Endothelial cell of umbilical vein (primary cell): ENCODE measurements around the gene SASH3. TPM values are rescaled to one million over a fixed set of nuclear protein-coding genes. Genes with fewer than 3 reads are reported as not detected.

Experiments
- BruUV-seq: library from RNA; stranded (reverse); fragments of 400-500 nt; replicated peaks from 2 replicates; lab custom pipeline; 2021; lab: Mats Ljungman, UMichigan
- CTCF ChIA-PET: fragments of 300-600, 350-600 bp; sonication (Branson Sonifier 250); formaldehyde crosslinking; loops from one replicate; lab custom pipeline; 2021; ENCODE audit warnings: antibody characterized with exemption, inconsistent platforms; lab: Charles Lee
- POLR2A ChIA-PET: fragments of 300-600, 350-600 bp; sonication (Branson Sonifier 250); formaldehyde crosslinking; loops from one replicate; lab custom pipeline; 2021; ENCODE audit warnings: antibody characterized with exemption, inconsistent platforms; lab: Charles Lee
- DNase-seq: peaks from one replicate; pipeline ENCODE4 v3.0.0-alpha.2; 2011; ENCODE audit warnings: low read depth, low spot score
- FAIRE-seq: peaks from 2 replicates; lab custom pipeline; 2011; peaks lifted over from hg19 to GRCh38; lab: Jason Lieb, UNC
- H2AFZ ChIP-seq: 2 replicates; pipeline ENCODE4 v1.6.0; 2012; ENCODE audit warnings: low read depth, low read length, control low read depth, inconsistent platforms
- H3K27ac ChIP-seq: 2 replicates; pipeline ENCODE4 v1.5.1; 2011; ENCODE audit warnings: low read depth, mild to moderate bottlenecking, control low read depth, low read length, moderate library complexity; ENCODE audit not compliant: insufficient read depth
- H3K27me3 ChIP-seq, 2 experiments: 2 replicates each; pipeline versions ENCODE4 v1.6.0 to v1.6.1; 2011; ENCODE audit warnings: low read length in 2 of 2, mixed read lengths in 1 of 2; ENCODE audit not compliant: control insufficient read depth in 2 of 2, insufficient read depth in 2 of 2
- H3K36me3 ChIP-seq, 2 experiments: 2 replicates in 1 of 2; 3 replicates in 1 of 2; pipeline ENCODE4 v1.5.1; 2011; ENCODE audit warnings: low read length in 2 of 2, mild to moderate bottlenecking in 1 of 2, moderate library complexity in 1 of 2; ENCODE audit not compliant: control insufficient read depth in 2 of 2, insufficient read depth in 2 of 2; ENCODE audit errors: extremely low read depth in 1 of 2
- H3K4me1 ChIP-seq: 3 replicates; pipeline ENCODE4 v1.5.1; 2011; ENCODE audit warnings: mild to moderate bottlenecking, low read length; ENCODE audit not compliant: control insufficient read depth, insufficient read depth; ENCODE audit errors: extremely low read depth
- H3K4me2 ChIP-seq: 2 replicates; pipeline ENCODE4 v1.6.1; 2011; ENCODE audit warnings: low read length, control low read depth, mixed read lengths; ENCODE audit not compliant: insufficient read depth
- H3K4me3 ChIP-seq, 3 experiments: fragments of 200-600 bp in 1 of 3; sonication (generic), shearing (Covaris generic) in 1 of 3; replicated peaks in 1 of 3; 2 replicates each; pipeline ENCODE4 v1.5.1; 2011 to 2016; ENCODE audit warnings: control low read depth in 3 of 3, low read length in 3 of 3, mild to moderate bottlenecking in 2 of 3, inconsistent platforms in 1 of 3, low read depth in 1 of 3, moderate library complexity in 1 of 3; ENCODE audit not compliant: insufficient read depth in 1 of 3
- H3K79me2 ChIP-seq: 2 replicates; pipeline ENCODE4 v1.6.0; 2012; ENCODE audit warnings: low read length, inconsistent platforms; ENCODE audit not compliant: control insufficient read depth, insufficient read depth
- H3K9ac ChIP-seq: replicated peaks from 2 replicates; pipeline ENCODE3; 2011; ENCODE audit warnings: low read length, control low read depth; ENCODE audit not compliant: insufficient read depth; ENCODE audit errors: extremely low read depth
- H3K9me1 ChIP-seq: replicated peaks from 3 replicates; pipeline ENCODE4 v1.6.0; 2011; ENCODE audit warnings: mild to moderate bottlenecking, low read length; ENCODE audit not compliant: control insufficient read depth, insufficient read depth; ENCODE audit errors: extremely low read depth
- H3K9me3 ChIP-seq: replicated peaks from 2 replicates; pipeline ENCODE4 v1.5.1; 2012; ENCODE audit warnings: low read length, inconsistent platforms; ENCODE audit not compliant: control insufficient read depth, insufficient read depth
- H4K20me1 ChIP-seq: replicated peaks from 2 replicates; pipeline ENCODE3; 2011; ENCODE audit warnings: mild to moderate bottlenecking, low read length; ENCODE audit not compliant: control insufficient read depth, insufficient read depth; ENCODE audit errors: extremely low read depth
- CTCF ChIP-seq, 2 donors: IDR thresholded peaks; 1 replicate in 1 of 2; 2 replicates in 1 of 2; pipeline ENCODE4 v1.5.1; 2011; ENCODE audit warnings: low read length in 2 of 2, mild to moderate bottlenecking in 2 of 2, moderate library complexity in 2 of 2, control low read depth in 1 of 2, inconsistent platforms in 1 of 2, low read depth in 1 of 2; ENCODE audit not compliant: insufficient read depth in 1 of 2; ENCODE audit errors: extremely low read depth in 1 of 2
- EZH2 ChIP-seq: IDR thresholded peaks from 2 replicates; pipeline ENCODE4 v1.6.1; 2012; ENCODE audit warnings: borderline replicate concordance, low read depth, mild to moderate bottlenecking, moderate library complexity, low read length, inconsistent platforms; ENCODE audit not compliant: severe bottlenecking
- FOS ChIP-seq: IDR thresholded peaks from 2 replicates; pipeline ENCODE4 v1.6.1; 2011; ENCODE audit warnings: mild to moderate bottlenecking, low read length, moderate library complexity, borderline replicate concordance; ENCODE audit not compliant: insufficient read depth
- GATA2 ChIP-seq: IDR thresholded peaks from 2 replicates; pipeline ENCODE4 v1.7.0; 2011; ENCODE audit warnings: low read depth, mild to moderate bottlenecking, moderate library complexity, mixed read lengths, low read length; ENCODE audit not compliant: insufficient read length, insufficient read depth
- JUN ChIP-seq: IDR thresholded peaks from 2 replicates; pipeline ENCODE4 v1.6.1; 2011; ENCODE audit warnings: borderline replicate concordance, low read depth; ENCODE audit not compliant: insufficient read length, insufficient read depth
- MYC ChIP-seq: IDR thresholded peaks from one replicate; pipeline ENCODE4 v1.6.1; 2011; ENCODE audit warnings: mild to moderate bottlenecking, low read depth, low read length
- POLR2A ChIP-seq: IDR thresholded peaks from 2 replicates; pipeline ENCODE4 v1.6.1; 2012; ENCODE audit warnings: low read depth, mild to moderate bottlenecking, control low read depth, low read length
- POLR2AphosphoS5 ChIP-seq: IDR thresholded peaks from 2 replicates; pipeline ENCODE4 v1.6.1; 2012; ENCODE audit warnings: low read depth, mild to moderate bottlenecking, control low read depth, low read length, moderate library complexity; ENCODE audit not compliant: insufficient read depth
- dilution Hi-C: fragments of 300-500 bp; cut with MboI; formaldehyde crosslinking; loops from one replicate; pipeline ENCODE4 v1.15.0; 2019; ENCODE audit warnings: low sequenced_read_pairs; ENCODE audit not compliant: extremely low pct_ligation_motif_present
- intact Hi-C: fragments of 100-400 bp; cut with micrococcal nuclease; formaldehyde crosslinking; loops from one replicate; pipeline ENCODE4 v1.10.0; 2022
- polyA plus RNA-seq, 4 experiments: library from polyadenylated mRNA; depleted of rRNA in 3 of 4; stranded (reverse) in 3 of 4; unstranded in 1 of 4; fragments of >200 nt; gene quantifications; 2 replicates each; pipeline versions ENCODE4 v1.2.1 to v1.2.3, GENCODE V29; 2011 to 2012; ENCODE audit warnings: missing spikeins in 1 of 4
- total RNA-seq: library from RNA; stranded (reverse); gene quantifications from 2 replicates; pipeline ENCODE4 v1.2.3, GENCODE V29; 2021
- TF ChIP-seq, protein P1 (sequence below): IDR thresholded peaks from 2 replicates; pipeline ENCODE4 v1.6.1; 2011; ENCODE audit not compliant: insufficient read depth, insufficient read length

Gene SASH3
- total and polyA plus RNA-seq, 2 donors (not counting 3 experiments of a cell fraction or from before 2014, with no cell fraction given) = not detected

DNA sequence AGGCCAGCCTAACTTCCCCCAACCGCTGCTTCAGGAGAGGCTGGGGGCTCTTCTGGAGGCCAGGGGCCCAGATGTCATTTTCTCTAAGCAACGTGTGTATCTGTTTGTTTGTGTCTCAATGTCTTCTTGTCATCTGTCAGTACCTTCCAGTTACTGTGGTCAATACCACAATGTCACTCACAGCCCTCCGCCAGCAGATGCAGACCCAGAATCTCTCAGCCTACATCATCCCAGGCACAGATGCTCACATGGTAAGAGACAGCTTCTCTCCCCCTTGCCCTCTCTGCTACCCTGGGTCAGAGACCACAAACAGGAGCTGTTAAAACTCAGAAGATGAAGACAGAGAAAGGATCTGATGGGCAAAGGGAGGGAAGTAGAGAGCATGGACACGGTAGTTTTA is 35.9 kb upstream of the SASH3 start:
- Histone ChIP-seq H3K9me3 (no peaks in the 10 kb centered on the region), H3K9ac (no peak overlapping the region), H2AFZ (no peak overlapping the region), H3K79me2 (no peaks in the 10 kb centered on the region), H3K36me3 (no peaks in the 10 kb centered on the region), H3K9me1 (no peaks in the 10 kb centered on the region), H3K27me3 (no peaks in the 10 kb centered on the region), H3K4me1 (no peaks in the 10 kb centered on the region), H4K20me1 (no peaks in the 10 kb centered on the region), H3K27ac (no peak overlapping the region), H3K4me3 (no peak overlapping the region), H3K4me2 (no peak overlapping the region)
- intact Hi-C loops = no loop called here
- TF ChIP-seq GATA2 (no peak), FOS (no peak), CTCF (IDR thresholded peaks at IDR 0.05; ENCODE audit: extremely low read depth in 1 of 2, insufficient read depth in 1 of 2, low read depth in 1 of 2, low read length in 2 of 2) (no peak), POLR2AphosphoS5 (no peak), MYC (no peak), POLR2A (no peak), JUN (no peak), EZH2 (no peak)
- TF ChIP-seq, protein P1, sequence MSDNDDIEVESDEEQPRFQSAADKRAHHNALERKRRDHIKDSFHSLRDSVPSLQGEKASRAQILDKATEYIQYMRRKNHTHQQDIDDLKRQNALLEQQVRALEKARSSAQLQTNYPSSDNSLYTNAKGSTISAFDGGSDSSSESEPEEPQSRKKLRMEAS = no peak
- dilution Hi-C loops = no loop called here
- CTCF ChIA-PET = no interaction called here
- POLR2A ChIA-PET = no interaction called here
- DNase-seq = no peak
- BruUV-seq = no TSS peak
- no peak for FAIRE-seq
